ELF-1 (cell line): ENCODE data around the gene SNTG2.
"Not testable (repeated sequence)": the region's sequence is repeated elsewhere in the genome, so short reads cannot be mapped to it uniquely, and the experiment has no call there.

Source experiments
- DNase-seq: peaks from one replicate; pipeline ENCODE4 v3.0.0-alpha.2; 2016; ENCODE audit warnings: low read depth, low spot score

SNTG2 gene

GRCh38 chr2:1181893-1182292, 231.2 kb downstream of the SNTG2 start:
- DNase-seq, result no peak

GRCh38 chr2:1183300-1183699, 232.7 kb downstream of the SNTG2 start:
- DNase-seq, result no peak

GRCh38 chr2:1186421-1186820, 235.8 kb downstream of the SNTG2 start:
- no peak for DNase-seq

GRCh38 chr2:1187189-1187588, 236.5 kb downstream of the SNTG2 start:
- no peak for DNase-seq

GRCh38 chr2:1192121-1192520, 241.5 kb downstream of the SNTG2 start:
- DNase-seq, result no peak

DNA sequence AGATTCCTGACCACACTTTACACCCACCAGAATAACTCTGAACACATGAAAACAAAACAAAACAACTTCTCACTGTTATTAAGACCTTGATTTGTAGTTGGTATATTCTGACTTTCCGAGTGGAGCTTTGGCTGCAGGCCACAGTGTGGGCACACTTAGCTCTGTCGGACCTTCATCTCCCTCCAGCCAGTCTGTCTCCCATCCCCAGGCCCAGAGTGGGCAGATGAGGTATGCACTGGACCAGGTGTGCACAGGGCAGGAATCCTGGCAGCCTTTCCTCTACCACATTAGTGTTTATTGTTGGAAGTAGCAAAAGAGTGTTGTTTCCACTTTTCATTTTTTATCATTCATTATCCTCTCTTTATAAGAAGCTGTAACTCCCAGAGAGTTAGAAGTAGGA, 243.2 kb downstream of the SNTG2 start:
- DNase-seq, result no peak

GRCh38 chr2:1203772-1204171, 253.1 kb downstream of the SNTG2 start:
- DNase-seq, result no peak

- DNase-seq, result no peak
Measured at GRCh38 chr2:1205853-1206252, 255.2 kb downstream of the SNTG2 start.

GRCh38 chr2:1207962-1208510, 257.4 kb downstream of the SNTG2 start:
- no peak for DNase-seq

DNA sequence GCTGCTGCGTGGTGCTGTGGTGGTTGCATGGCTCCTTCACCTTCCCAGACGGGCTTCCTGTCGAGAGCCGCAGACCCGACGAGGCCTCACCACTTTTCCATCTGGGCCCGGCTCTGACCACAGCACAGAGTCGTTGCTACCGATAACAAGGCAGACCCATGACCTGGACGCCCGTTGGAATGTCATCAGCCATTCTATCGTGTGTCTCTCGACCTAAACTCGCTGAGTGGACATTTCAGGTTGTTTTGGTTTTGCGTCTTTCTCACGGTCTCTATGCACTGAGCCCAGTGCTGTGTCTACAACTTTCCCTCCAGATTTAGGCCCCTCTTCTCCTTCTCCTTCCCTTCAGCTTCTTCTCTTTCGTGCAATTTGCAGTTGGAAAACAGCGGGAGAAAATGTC, 257.9 kb downstream of the SNTG2 start:
- DNase-seq, result no peak

DNA sequence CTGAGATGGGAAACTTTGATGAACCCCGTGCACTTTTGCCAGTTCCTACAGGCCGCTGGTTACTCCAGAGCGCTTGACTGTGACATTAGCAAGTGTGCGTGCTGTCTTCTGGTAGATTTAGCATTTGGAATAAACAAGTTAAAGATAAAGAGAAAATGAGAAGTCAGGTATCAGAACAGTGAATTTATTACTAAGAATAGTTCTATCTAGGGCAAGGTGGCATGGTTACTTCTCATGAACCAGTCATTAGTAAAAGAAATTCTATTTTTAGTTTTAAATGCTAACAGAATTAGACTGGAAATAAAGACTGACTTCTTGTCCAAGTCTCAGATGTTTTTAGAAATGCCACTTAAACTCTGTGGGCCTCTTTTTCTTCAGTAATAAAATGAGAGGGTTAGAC, 258.6 kb downstream of the SNTG2 start:
- no peak for DNase-seq

GRCh38 chr2:1209761-1210160, 259.1 kb downstream of the SNTG2 start:
- DNase-seq, result no peak

DNA sequence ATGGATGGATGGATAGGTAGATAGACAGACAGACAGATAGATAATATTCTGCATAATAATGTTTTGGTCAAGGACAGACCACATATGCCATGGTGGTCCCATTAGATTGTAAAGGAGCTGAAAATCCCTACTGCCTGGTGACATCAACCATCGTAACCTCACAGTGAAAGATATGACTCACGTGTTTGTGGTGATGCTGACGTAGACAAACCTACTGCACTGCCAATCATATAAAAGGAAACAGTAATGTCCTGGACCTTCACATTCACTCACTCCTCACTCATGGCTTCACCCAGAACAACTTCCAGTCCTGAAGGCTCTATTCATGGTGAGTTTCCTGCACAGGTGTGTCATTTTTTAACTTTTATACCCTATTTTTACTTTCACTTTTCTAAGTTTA, 259.7 kb downstream of the SNTG2 start:
- no peak for DNase-seq

DNA sequence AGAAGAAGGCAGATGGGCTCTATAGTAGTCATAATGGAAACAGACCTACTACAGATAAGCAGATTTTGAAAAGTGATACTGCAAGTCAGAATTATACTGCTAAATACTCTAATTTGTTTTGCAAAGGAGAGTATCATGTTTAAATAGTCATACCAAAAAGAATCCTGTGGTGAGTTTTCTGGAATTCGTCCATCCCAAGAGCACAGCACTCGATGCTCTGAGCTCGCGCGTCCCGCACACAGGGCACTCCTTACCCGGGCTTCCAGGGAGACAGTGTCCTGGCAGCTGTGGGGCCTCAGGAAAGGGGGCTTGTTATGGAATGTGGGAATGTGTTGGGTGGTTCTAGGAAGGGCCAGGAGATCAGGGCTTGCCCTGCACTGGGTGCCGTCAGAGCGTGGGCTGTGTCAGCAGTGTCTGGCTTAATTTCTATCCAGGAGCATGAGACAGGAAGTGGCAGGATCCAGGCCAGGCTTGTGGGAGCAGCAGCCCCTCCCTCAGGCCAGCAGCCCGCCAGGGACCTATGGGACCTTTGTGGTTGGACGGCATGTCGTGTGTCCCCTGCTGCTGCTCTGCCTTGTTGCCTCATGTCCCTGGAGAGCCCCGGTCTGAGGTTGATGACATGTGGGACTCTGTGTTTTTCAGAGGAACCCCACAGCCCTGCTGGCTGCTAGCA, 269.4 kb downstream of the SNTG2 start:
- DNase-seq, result no peak

DNA sequence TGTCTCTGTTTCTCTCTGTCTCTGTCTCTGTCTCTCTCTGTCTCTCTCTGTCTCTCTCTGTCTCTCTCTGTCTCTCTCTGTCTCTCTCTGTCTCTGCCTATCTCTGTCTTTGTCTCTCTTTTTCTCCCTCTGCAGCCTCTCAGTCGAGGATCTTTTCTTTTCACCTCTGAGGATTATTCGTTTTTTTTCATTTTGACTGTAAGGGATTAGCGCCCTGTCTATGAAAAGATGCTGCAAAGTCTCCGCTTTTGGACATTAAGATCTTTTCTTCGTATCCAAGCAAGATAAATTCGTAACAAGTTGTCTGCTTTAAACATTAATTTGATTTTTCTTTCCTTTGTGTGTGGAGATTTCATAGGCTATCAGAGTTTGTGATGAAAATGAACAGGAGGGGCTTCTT, 271.4 kb downstream of the SNTG2 start:
- DNase-seq, result no peak

DNA sequence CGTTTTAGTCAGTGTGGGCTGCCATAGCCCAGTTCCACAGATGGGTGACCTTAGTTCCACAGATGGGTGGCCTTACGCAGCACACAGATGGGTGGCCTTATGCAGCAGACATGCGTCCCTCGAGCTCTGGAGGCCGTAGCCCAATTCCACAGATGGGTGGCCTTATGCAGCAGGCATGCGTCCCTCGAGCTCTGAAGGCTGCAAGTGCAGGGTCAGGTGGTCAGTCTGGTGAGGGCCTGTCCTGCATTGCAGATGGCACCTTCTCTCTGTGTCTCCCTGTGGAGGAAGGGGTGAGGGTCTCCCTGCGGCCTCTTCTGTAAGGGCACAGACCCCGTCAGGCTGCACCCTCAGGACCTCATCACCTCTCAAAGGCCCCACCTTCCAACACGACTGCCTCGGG, 273.1 kb downstream of the SNTG2 start:
- DNase-seq, result no peak

GRCh38 chr2:1224901-1225300, 274.3 kb downstream of the SNTG2 start:
- no peak for DNase-seq

- no peak for DNase-seq
Measured at GRCh38 chr2:1226766-1227165, 276.1 kb downstream of the SNTG2 start.

- DNase-seq, result no peak
Measured at GRCh38 chr2:1227274-1227900, 276.7 kb downstream of the SNTG2 start.

DNA sequence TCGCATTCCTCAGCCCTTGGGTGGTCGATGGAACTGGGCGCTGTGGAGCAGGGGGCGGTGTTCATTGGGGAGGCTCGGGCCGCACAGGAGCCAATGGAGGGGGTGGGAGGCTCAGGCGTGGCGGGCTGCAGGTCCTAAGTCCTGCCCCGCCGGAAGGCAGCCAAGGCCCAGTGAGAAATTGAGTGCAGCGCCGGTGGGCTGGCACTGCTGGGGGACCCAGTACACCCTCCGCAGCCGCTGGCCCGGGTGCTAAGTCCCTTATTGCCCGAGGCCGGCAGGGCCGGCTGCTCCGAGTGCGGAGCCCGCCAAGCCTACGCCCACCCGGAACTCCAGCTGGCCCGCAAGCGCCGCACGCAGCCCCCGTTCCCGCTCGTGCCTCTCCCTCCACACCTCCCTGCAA, 278.9 kb downstream of the SNTG2 start:
- DNase-seq, result not testable (repeated sequence)

DNA sequence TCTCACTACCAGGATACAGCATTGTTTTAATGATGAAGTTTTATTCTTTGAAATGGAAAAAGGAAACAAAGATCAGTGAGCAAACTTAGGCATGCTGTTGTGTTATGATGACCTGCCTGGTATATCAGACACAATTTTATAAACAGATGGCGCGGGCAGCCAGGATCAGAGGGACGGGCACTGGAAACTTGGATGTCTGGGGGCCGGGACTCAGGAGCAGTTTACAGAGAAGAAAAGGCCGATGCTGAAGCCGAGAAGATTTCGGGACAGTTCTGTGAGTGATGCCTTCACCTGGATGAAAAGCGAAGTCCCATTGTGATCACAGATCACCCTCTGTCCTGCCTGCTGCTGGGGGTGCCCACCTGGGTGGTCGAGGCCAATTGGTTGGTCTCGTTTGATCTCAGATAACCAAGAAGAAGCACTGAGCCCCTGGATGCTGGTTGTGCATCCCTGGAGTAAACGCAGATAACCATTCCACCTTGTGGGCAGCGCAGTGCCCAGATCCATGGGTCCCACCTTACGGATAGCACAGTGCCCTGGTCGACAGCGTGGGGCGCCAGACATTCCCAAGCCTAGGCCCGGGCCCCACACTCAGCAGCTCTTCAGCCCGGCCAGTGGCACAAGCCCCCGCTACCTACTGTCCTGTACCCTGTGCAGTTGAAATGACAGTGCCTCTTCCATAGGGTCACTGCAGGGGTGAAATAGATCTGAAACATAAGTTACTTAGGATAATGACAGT, 279.7 kb downstream of the SNTG2 start:
- no peak for DNase-seq

- DNase-seq, result no peak
Measured at GRCh38 chr2:1231466-1232063, 280.9 kb downstream of the SNTG2 start.
